Hematopoietic multipotent progenitor cell treated with erythropoietin and hydrocortisone succinate and interleukin-3 and kit ligand, for 15 days (in vitro differentiated cells): ENCODE measurements around the gene AGBL4.
"Not testable (repeated sequence)": the region's sequence is repeated elsewhere in the genome, so short reads cannot be mapped to it uniquely, and the experiment has no call there.

Source experiments
- DNase-seq: peaks from one replicate; pipeline ENCODE4 v3.0.0-alpha.2; 2015; ENCODE audit warnings: low spot score

AGBL4 gene

GRCh38 chr1:49026230-49026811 lies 997.4 kb downstream of the AGBL4 start:
- no peak for DNase-seq

GRCh38 chr1:49016030-49016977 lies 1007.5 kb downstream of the AGBL4 start:
- DNase-seq: no peak

- DNase-seq: no peak
These were observed 1010.7 kb downstream of the AGBL4 start for GRCh38 chr1:49013079-49013478.

- DNase-seq: not testable (repeated sequence)
These were observed 1020.8 kb downstream of the AGBL4 start for GRCh38 chr1:49002981-49003380.

- DNase-seq: no peak
These were observed 1024.4 kb downstream of the AGBL4 start for GRCh38 chr1:48999321-48999720.

GRCh38 chr1:48996311-48996710 lies 1027.4 kb downstream of the AGBL4 start:
- DNase-seq: no peak

- DNase-seq: no peak
These were observed 1035.0 kb downstream of the AGBL4 start for GRCh38 chr1:48988633-48989197.

GRCh38 chr1:48979940-48980339 lies 1043.8 kb downstream of the AGBL4 start:
- DNase-seq: no peak

GRCh38 chr1:48978413-48978812 lies 1045.3 kb downstream of the AGBL4 start:
- no peak for DNase-seq

- no peak for DNase-seq
These were observed 1046.5 kb downstream of the AGBL4 start for GRCh38 chr1:48977273-48977672.

GRCh38 chr1:48969971-48970370 lies 1053.8 kb downstream of the AGBL4 start:
- no peak for DNase-seq

GRCh38 chr1:48967318-48967717 lies 1056.4 kb downstream of the AGBL4 start:
- DNase-seq: no peak

GRCh38 chr1:48966583-48966982 lies 1057.2 kb downstream of the AGBL4 start:
- no peak for DNase-seq

- DNase-seq: no peak
These were observed 1063.4 kb downstream of the AGBL4 start for GRCh38 chr1:48960320-48960719.

GRCh38 chr1:48955774-48956173 lies 1068.0 kb downstream of the AGBL4 start:
- DNase-seq: no peak

GRCh38 chr1:48953617-48954016 lies 1070.1 kb downstream of the AGBL4 start:
- no peak for DNase-seq

GRCh38 chr1:48948562-48948961 lies 1075.2 kb downstream of the AGBL4 start:
- no peak for DNase-seq

- no peak for DNase-seq
These were observed 1075.8 kb downstream of the AGBL4 start for GRCh38 chr1:48947761-48948537.

- DNase-seq: no peak
These were observed 1077.7 kb downstream of the AGBL4 start for GRCh38 chr1:48946070-48946469.

- no peak for DNase-seq
These were observed 1078.9 kb downstream of the AGBL4 start for GRCh38 chr1:48944811-48945210.

- DNase-seq: no peak
These were observed 1079.9 kb downstream of the AGBL4 start for GRCh38 chr1:48943826-48944225.

GRCh38 chr1:48943393-48943792 lies 1080.4 kb downstream of the AGBL4 start:
- DNase-seq: no peak
